Adrenal gland (tissue), 5 donors: ENCODE measurements around the gene SLC26A2.

Experiments used
- POLR2A ChIP-seq, 2 donors: fragments of 450-650 bp; IDR thresholded peaks; one replicate each; pipeline ENCODE4 v1.6.1; 2017; ENCODE audit warnings: antibody characterized with exemption in 2 of 2, mild to moderate bottlenecking in 2 of 2, moderate library complexity in 1 of 2
- TF ChIP-seq, protein P1 (sequence below), 6 experiments: fragments of 450-650 bp in 4 of 6; fragments of 200-600 bp in 2 of 6; sonication (generic) in 1 of 6; IDR thresholded peaks; 1 replicate in 5 of 6; 2 replicates in 1 of 6; pipeline versions ENCODE4 v1.5.1 to v1.8.0; 2016 to 2021; ENCODE audit warnings: antibody characterized with exemption in 6 of 6, mild to moderate bottlenecking in 2 of 6, moderate library complexity in 1 of 6
- donor health status: DM: no; HTN: no; CAD: no.

DNA sequence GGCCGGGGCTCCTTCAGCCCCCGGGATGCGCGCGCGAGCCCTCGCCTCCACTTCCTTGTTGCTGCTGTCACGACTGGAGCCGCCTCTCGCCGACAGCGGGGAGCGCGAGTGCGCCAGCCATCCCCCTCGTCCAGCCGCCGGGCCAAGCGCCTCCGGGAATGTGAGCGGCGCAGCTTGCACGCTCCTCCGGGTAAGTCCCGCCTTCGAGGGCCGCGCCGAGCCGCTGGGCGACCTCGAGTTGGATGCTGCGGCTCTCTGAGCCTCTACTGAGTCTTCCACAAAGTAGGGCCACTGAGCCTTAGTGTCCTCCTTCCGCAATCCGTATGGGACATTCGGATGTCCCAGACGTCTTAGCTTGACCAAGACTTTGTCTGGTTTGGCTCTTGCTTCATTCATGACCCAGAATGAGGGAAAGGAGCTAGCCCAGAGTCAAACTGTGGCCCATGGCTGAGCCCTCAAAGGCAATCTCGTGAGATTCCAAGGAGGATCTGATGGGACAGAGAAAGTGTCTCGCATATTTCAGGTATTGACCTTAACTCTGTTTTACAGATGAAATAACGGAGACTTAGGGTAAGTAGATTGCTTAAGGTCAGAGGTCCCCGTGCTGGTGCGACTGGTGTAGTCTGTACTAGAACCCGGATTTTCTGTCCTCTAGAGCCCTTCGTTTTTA, 40.6 kb downstream of the SLC26A2 start:
- TF ChIP-seq POLR2A (IDR thresholded peaks at IDR 0.05): no peak
- TF ChIP-seq, protein P1, sequence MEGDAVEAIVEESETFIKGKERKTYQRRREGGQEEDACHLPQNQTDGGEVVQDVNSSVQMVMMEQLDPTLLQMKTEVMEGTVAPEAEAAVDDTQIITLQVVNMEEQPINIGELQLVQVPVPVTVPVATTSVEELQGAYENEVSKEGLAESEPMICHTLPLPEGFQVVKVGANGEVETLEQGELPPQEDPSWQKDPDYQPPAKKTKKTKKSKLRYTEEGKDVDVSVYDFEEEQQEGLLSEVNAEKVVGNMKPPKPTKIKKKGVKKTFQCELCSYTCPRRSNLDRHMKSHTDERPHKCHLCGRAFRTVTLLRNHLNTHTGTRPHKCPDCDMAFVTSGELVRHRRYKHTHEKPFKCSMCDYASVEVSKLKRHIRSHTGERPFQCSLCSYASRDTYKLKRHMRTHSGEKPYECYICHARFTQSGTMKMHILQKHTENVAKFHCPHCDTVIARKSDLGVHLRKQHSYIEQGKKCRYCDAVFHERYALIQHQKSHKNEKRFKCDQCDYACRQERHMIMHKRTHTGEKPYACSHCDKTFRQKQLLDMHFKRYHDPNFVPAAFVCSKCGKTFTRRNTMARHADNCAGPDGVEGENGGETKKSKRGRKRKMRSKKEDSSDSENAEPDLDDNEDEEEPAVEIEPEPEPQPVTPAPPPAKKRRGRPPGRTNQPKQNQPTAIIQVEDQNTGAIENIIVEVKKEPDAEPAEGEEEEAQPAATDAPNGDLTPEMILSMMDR (IDR thresholded peaks at IDR 0.05): peak in 1 of 6 experiments; percentile 0
